Dedifferentiated amniotic fluid mesenchymal stem cell (primary cell): ENCODE data around the gene PLA2G4A.

Experiments
- DNase-seq: peaks from one replicate; pipeline ENCODE4 v3.0.0-alpha.2; 2016; ENCODE audit errors: extremely low spot score

PLA2G4A gene

GRCh38 chr1:187027253-187027652 lies 198.5 kb downstream of the PLA2G4A start:
- no peak for DNase-seq

- DNase-seq: no peak
Observed at GRCh38 chr1:187032316-187032981, 203.7 kb downstream of the PLA2G4A start.

GRCh38 chr1:187032982-187033692 lies 204.4 kb downstream of the PLA2G4A start:
- no peak for DNase-seq

GRCh38 chr1:187033693-187034390 lies 205.1 kb downstream of the PLA2G4A start:
- DNase-seq: no peak

- DNase-seq: no peak
Observed at GRCh38 chr1:187034501-187034900, 205.8 kb downstream of the PLA2G4A start.

- DNase-seq: no peak
Observed at GRCh38 chr1:187037973-187038553, 209.3 kb downstream of the PLA2G4A start.
